Measurements from ENCODE around the gene SPARC.
"Not testable (repeated sequence)": the region's sequence is repeated elsewhere in the genome, so short reads cannot be mapped to it uniquely, and the experiment has no call there.

Gene SPARC

DNA sequence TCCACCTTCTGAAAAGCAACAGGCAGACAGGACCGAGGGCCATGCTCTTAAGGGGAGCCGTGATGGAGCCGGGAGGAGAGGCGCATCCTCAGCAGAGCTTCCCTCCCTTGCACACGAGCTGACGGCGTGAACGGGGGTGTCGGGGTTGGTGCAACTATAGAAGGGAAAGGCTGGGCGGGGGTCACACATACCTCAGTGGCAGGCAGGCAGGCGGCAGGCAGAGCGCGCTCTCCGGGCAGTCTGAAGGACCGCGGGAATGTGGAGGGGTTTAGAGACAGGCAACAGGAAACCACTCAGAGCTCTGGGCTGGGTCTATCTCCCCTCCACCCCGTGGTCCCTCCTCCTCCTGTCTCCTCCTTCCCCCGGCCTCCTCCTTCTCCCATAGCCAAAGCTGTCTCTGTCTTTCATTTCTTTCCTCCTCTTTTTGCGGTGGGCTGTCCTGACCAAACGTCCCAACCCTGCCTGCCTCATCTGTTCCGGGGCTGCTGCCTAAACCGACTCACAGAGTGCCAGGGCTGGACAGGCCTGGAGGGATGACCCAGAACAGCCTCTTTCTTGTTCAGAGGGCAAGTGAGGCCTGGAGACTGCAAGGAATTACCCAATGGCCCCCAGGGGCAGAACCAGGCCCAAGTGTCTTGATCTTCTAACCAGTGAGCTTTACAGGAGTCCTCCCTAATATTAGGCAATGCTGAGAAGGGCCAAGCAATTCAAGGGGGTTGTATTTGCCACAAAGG is at the start of gene SPARC:
Gene SPARC, minus strand, starts transcription at position 242 of the 734 bp plus-strand sequence. CDS start 10,727 bp downstream, outside the sequence.
- DNase-seq: no peak

DNA sequence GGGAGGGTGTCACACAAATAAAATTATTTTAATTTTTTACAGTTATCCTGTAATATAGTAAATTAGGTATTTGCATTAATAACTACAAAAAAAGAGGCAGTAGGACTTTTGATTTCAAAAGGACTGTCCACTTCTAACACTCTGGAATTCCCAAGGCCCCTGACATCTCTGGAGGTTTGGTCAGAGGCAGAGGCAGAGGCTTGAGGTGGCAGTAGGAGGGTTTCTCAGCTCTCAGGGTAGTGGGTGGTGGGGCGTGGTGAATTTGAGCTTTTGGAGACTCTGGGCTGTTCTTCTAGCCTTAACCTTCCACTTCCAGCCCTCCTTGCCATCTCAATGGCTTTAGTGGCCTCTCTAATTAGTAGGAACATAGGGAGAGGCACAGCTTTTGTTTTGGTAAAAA is 48.9 kb upstream of the SPARC start:
- DNase-seq: no peak

- no peak for DNase-seq
These were observed 47.3 kb upstream of the SPARC start for GRCh38 chr5:151734064-151734408.

GRCh38 chr5:151733358-151734063 is 46.8 kb upstream of the SPARC start:
- no peak for DNase-seq

- no peak for DNase-seq
These were observed 43.7 kb upstream of the SPARC start for GRCh38 chr5:151730381-151730780.

- not testable (repeated sequence) for DNase-seq
These were observed 42.9 kb upstream of the SPARC start for GRCh38 chr5:151729597-151729996.

DNA sequence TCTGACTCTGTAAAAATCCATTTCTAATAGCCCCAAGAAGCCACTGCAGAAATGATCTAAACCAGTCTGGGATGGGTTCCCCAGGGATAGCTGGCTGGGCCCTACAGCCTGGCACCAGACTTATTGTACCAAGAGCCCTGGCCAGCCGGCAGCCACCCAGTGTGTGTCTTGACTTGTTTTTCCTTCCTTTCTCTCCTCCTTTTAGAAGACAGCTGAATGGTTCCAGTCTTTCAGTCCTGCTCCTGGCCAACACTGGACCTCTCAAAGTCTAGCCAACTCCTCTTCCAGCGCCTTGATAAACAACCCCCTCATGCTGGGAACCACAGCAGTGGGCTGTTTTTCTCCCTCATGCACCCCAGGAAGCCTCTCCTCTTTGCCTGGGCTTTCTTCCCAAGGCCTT is 37.6 kb upstream of the SPARC start:
- DNase-seq: no peak

DNA sequence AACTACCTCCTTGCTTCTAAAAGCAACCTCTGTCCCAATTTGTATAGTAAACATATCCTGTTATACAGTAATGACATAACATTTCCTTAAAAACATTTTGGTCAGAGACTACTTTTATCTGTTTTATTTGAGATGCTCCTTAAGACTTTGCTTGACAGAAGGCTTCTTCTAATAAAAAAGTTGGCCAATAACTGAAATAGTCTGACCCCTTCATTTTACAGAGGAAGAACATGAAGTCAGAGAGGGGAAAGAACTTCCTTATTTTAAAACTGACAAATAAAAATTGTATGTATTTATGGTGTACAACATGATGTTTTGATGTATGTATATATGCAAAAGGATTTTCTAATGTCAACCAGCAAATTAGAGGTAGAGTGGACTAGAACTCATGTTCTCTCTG is 35.8 kb upstream of the SPARC start:
- no peak for DNase-seq

- no peak for DNase-seq
These were observed 35.2 kb upstream of the SPARC start for GRCh38 chr5:151721812-151722391.

DNA sequence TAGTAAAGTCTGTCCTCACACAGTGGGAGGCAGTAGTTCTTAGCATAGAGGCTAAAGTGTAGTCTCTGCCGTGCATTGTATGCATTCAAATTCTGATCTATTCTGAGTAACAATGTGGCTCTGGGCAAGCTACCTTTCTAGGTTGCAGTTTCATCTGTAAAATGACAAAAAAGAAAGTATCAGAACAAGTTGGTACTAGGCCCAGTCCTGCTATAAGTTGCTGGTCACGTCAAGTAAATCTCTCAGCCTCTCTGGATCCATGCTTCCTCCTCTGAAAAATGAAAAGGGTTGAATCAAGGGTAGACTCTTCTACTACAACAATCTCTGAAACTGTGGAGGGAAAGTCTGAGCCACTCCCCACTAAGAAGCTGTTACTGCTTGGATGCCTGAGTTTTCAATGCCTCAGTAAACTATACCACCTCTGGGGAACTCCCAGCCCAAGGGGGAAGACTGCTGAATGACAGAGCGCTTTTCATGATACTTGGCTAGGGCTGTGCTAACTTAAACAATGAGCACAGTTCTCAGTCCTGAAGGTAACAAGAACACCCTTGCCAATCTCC is 34.5 kb upstream of the SPARC start:
- no peak for DNase-seq

- DNase-seq: no peak
These were observed 33.5 kb upstream of the SPARC start for GRCh38 chr5:151720215-151720614.

DNA sequence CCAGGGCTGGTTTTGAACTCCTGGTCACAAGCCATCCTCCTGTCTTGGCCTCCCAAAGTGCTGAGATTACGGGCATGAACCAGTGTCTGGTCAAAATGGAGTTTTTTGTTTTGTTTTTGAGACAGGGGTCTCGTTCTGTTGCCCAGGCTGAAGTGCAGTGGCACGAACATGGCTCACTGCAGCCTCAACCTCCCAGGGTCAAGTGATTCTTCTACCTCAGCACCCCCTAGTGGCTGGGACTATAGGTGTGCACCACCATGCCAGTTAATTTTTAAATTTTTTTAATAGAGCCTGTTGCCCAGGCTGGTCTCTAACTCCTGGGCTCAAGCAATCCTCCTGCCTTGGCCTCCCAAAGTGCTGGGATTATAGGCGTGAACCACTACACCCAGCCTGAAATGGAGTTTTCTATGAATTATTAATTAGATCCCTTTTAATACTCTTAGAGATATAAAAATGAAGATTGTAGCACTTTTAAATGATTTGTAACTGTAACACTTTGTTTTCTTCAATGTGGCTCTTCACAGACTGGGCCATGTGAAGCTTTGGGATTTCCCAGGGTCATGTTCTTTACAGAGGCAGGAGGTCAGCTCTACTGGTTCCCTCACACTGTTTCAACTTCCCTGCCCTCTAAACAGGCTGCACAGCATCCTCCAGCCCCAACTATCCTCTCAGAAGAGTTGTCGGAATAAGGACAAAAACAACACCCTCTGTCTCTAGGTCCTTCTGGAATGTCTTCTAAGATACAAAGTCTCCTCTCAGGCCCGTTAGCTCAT is 32.7 kb upstream of the SPARC start:
- no peak for DNase-seq

- DNase-seq: no peak
These were observed 31.9 kb upstream of the SPARC start for GRCh38 chr5:151718646-151719045.

DNA sequence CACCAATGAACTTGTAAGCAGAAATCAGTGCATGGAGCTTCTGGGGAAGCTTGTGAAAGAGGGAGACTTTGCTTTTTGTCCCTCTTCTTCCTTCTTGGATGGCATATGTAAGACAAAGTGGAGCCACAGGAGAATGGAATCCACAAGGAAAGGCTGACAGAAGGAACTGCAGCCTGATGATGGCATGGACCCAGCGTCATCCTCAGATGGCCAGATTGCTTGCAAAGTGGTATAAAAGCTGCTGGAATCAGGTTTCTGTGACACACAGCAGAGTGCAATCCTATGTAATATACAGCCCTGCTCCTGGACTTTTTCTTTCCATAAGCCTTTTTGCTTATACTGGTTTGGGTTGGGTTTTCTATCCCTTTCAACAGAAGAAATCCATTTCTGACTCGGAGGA is 31.4 kb upstream of the SPARC start:
- no peak for DNase-seq

DNA sequence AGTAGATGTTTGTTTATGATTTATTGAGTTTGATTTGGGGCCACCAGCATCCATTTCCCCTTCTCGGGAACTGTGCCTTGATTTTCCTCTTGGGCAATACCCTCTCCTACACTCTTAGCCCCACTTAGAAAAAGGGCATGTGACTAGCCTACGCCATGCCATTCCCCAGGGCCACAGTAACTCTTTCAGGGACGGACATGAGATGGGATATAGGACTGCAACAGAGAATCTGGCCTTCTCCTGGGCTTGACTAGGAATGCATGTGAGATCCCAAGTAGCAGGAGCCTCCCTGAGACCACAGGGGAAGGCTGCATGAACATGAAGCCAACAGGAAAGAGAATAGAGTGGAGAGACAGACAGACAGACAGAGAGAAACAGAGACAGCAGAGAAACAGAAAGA is 30.7 kb upstream of the SPARC start:
- DNase-seq: no peak

DNA sequence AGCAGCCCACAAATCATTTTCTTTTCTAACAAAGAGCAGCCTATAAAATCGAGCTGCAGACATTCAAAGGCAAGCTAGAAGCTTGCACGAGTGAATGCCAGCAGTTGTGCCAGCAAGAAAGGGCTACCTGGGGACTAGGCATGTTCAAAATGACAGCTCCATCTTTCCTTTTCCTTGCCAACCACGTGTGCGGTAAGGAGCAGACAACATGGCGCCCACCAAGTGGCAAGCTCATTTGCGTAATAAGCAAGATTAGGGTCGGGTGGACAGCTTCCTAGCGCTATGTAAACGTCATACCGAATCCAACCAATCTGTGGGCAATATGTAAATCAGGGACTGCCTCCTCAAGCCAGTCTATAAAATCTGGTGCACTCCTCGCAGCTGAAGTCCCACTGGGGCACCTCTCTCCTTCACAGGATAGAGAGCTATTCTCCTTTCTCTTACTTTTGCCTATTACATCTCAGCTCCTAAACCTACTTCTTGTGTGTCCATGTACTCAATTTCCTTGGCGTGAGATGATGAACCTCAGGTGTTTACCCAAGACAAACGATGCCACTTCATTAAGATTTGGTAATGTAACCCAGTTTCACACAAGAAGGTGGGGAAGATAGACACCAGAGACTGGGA is 22.5 kb upstream of the SPARC start:
- DNase-seq: no peak

DNA sequence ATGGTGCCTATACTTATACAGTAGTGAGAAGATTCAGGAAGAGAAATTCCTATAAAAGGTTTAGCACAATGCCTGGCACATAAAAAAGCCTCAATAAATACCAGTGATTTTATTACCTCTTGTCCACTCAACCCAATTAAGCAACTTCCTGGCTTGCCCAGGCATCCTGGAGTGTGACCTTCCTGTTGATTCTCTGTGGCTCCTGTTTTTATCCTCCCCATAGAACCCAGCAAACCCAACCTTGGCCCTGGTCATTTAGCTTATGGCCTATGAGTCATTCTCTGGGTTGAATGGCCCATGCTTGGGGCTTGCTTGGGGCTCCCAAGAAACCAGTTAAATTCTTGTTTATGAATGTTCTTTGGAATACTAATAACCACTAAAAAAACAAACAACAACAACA is 21.4 kb upstream of the SPARC start:
- no peak for DNase-seq

GRCh38 chr5:151707567-151707966 is 20.9 kb upstream of the SPARC start:
- no peak for DNase-seq

GRCh38 chr5:151706906-151707305 is 20.2 kb upstream of the SPARC start:
- DNase-seq: no peak

DNA sequence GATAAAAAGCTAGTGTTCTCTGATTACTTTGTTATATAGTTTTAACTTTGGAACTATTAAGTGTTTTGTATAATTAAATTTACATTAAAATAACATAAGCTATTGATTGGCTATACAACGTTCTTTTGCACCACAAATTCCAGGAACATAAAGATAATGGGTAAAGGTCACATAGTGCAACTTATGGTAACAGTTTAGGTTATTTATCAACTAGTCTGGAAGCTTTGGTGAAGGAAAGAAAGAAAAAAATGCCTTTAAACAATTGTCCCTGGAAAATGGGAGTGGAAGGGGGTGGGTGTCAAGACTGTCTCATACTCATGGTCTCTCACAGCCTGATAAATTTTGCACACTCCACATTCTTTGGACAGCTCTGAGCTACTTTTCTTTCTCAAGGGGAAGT is 17.1 kb upstream of the SPARC start:
- DNase-seq: no peak

DNA sequence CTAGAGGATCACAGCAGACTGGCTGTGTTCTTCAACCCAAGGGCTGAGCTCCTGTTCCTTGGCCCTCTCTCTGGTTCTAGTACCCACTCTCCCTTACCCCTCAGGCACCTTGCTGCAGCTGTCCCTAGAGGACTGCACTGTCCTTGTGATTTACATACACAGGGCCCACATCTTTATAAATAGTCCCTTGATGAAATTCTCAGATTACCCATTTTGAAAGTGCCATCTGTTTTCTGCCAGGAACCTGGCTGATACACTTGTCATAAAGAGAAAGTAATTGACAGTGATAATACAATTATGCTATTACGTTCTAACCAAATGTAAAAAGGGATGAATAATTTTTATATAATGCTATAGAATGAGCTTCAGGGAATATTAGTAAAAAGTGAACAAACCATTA is 16.5 kb upstream of the SPARC start:
- DNase-seq: no peak

DNA sequence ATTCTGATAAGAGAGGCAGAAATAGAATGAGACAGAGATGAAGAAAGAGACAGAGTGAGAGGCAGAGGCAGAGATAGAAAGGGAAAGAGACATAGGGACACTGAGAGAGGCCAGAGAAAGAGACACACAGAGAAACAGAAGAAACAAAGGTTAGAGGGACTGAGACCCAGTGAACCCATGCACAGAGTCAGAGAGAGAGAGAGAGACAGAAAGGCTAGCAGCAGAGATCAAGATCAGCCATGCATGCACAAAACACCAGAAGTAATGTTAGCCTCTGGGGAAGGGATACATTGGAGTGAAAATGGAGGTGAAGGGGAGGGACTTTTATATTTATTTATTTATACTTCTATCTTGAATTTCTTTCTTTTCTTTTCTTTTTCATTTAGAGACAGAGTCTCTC is 14.1 kb upstream of the SPARC start:
- no peak for DNase-seq

DNA sequence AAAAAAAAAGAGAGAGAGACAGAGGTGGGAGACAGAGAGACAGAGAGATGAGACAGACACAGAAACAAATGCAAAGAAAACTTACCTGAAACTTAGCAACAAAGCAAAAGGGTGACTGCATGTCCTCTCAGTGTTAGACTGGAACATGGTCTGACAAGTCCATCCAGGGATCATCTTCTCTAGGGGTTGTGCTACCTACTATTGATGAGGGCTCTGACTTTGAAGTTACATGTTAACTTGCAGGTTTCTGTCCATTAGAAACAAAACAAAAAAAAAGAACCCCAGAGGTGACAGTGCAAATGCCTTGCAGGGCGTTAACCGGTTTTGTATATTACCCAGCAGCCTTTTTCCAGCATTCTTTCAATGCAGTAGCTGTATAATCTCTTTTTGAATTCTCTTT is 13.6 kb upstream of the SPARC start:
- no peak for DNase-seq
